C4-2B (cell line): ENCODE measurements around the gene DCLK1.
"Not testable (repeated sequence)": the region's sequence is repeated elsewhere in the genome, so short reads cannot be mapped to it uniquely, and the experiment has no call there.

Experiments used
- H3K27ac ChIP-seq: fragments of 450-650 bp; 2 replicates; pipeline ENCODE4 v1.5.1; 2017
- ZFX ChIP-seq: fragments of 450-650 bp; IDR thresholded peaks from 2 replicates; pipeline ENCODE4 v1.6.1; 2017
- TF ChIP-seq, protein P1 (sequence below): fragments of 450-650 bp; conservative IDR thresholded peaks from 2 replicates; pipeline ENCODE4 v1.5.1; 2017; ENCODE audit warnings: mild to moderate bottlenecking

DCLK1 gene

GRCh38 chr13:35976126-35976525 is 155.1 kb downstream of the DCLK1 start:
- H3K27ac ChIP-seq: no peak overlapping the region

GRCh38 chr13:35966951-35967350 is 164.2 kb downstream of the DCLK1 start:
- not testable (repeated sequence) for H3K27ac ChIP-seq

More at GRCh38 chr13:35976126-35976525, 155.1 kb downstream of the DCLK1 start:
- TF ChIP-seq ZFX: no peak
- TF ChIP-seq, protein P1, sequence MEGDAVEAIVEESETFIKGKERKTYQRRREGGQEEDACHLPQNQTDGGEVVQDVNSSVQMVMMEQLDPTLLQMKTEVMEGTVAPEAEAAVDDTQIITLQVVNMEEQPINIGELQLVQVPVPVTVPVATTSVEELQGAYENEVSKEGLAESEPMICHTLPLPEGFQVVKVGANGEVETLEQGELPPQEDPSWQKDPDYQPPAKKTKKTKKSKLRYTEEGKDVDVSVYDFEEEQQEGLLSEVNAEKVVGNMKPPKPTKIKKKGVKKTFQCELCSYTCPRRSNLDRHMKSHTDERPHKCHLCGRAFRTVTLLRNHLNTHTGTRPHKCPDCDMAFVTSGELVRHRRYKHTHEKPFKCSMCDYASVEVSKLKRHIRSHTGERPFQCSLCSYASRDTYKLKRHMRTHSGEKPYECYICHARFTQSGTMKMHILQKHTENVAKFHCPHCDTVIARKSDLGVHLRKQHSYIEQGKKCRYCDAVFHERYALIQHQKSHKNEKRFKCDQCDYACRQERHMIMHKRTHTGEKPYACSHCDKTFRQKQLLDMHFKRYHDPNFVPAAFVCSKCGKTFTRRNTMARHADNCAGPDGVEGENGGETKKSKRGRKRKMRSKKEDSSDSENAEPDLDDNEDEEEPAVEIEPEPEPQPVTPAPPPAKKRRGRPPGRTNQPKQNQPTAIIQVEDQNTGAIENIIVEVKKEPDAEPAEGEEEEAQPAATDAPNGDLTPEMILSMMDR: no peak

GRCh38 chr13:35966024-35966423 is 165.2 kb downstream of the DCLK1 start:
- no peak for TF ChIP-seq ZFX
- TF ChIP-seq, protein P1: no peak
- H3K27ac ChIP-seq: no peak overlapping the region

- no peak for TF ChIP-seq ZFX
- TF ChIP-seq, protein P1: no peak
- H3K27ac ChIP-seq: no peak overlapping the region; the same call in 1 of the 2 replicates
These were observed 165.8 kb downstream of the DCLK1 start for GRCh38 chr13:35965226-35965927.

DNA sequence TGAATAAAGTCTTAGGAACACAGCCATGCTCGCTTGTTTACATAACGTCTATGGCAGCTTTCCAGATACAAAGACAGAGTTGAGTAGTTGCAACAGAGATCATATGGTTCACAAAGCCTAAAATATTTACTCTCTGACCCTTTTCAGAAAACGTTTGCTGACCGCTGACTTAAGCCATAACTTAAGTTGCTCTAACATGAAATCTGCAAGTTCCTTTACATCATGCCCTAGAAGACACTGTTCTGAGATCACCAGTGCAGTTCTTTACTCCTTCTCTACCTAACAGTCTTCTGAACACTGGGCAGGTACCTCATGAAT is 166.4 kb downstream of the DCLK1 start:
- TF ChIP-seq ZFX: no peak
- TF ChIP-seq, protein P1: no peak
- H3K27ac ChIP-seq: no peak overlapping the region; the same call in 1 of the 2 replicates

GRCh38 chr13:35964011-35964862 is 166.9 kb downstream of the DCLK1 start:
- H3K27ac ChIP-seq: no peak overlapping the region
- TF ChIP-seq, protein P1: no peak
- TF ChIP-seq ZFX: no peak

GRCh38 chr13:35961461-35962220 is 169.5 kb downstream of the DCLK1 start:
- no peak for TF ChIP-seq ZFX
- TF ChIP-seq, protein P1: peak; percentile 17
- H3K27ac ChIP-seq: no peak overlapping the region
